ENCODE measurements around the gene ZMYM3.

Gene ZMYM3

DNA sequence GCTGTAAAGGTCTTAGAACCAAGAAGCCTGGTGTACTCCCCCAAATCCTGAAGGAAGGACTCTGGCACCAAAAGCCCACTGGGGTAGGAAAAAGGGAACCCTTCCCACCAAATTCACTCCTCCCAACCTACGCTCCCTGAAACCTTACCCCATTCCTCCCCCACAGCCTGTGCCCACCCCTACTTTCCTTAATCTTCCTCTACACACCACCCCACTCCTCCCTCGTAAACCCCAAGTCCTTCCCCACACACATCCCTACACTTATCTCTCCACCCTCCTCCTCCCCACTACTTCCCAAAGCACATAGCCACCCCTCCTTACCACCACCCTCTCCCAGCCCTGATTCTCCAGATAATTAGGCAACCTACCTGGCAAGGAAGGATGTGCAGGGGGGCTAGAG is 1.7 kb downstream of the ZMYM3 start:
- no peak overlapping the region for H3K9ac ChIP-seq
- H2AFZ ChIP-seq (ENCODE audit: low read depth), result no peak overlapping the region
- no peak overlapping the region for H3K4me3 ChIP-seq (IDR thresholded peaks at IDR 0.05; ENCODE audit: insufficient read depth, low read depth, low read length)
- H3K4me2 ChIP-seq, result peak overlapping the region; percentile 45
- peaks cover 30% of the 10 kb centered on the region for H3K4me1 ChIP-seq (ENCODE audit: low read depth, poor library complexity, severe bottlenecking)
- H3K27me3 ChIP-seq (ENCODE audit: insufficient read depth, low read depth), result no peaks in the 10 kb centered on the region
- no peak overlapping the region for H3K27ac ChIP-seq
- TF ChIP-seq, protein P1, sequence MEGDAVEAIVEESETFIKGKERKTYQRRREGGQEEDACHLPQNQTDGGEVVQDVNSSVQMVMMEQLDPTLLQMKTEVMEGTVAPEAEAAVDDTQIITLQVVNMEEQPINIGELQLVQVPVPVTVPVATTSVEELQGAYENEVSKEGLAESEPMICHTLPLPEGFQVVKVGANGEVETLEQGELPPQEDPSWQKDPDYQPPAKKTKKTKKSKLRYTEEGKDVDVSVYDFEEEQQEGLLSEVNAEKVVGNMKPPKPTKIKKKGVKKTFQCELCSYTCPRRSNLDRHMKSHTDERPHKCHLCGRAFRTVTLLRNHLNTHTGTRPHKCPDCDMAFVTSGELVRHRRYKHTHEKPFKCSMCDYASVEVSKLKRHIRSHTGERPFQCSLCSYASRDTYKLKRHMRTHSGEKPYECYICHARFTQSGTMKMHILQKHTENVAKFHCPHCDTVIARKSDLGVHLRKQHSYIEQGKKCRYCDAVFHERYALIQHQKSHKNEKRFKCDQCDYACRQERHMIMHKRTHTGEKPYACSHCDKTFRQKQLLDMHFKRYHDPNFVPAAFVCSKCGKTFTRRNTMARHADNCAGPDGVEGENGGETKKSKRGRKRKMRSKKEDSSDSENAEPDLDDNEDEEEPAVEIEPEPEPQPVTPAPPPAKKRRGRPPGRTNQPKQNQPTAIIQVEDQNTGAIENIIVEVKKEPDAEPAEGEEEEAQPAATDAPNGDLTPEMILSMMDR (conservative IDR thresholded peaks at IDR 0.05; ENCODE audit: low read depth, low read length), result no peak
- no peaks in the 10 kb centered on the region for H3K36me3 ChIP-seq (ENCODE audit: insufficient read depth)
- H4K20me1 ChIP-seq (ENCODE audit: insufficient read depth), result no peaks in the 10 kb centered on the region
- H3K79me2 ChIP-seq (ENCODE audit: insufficient read depth, low read depth), result no peaks in the 10 kb centered on the region

DNA sequence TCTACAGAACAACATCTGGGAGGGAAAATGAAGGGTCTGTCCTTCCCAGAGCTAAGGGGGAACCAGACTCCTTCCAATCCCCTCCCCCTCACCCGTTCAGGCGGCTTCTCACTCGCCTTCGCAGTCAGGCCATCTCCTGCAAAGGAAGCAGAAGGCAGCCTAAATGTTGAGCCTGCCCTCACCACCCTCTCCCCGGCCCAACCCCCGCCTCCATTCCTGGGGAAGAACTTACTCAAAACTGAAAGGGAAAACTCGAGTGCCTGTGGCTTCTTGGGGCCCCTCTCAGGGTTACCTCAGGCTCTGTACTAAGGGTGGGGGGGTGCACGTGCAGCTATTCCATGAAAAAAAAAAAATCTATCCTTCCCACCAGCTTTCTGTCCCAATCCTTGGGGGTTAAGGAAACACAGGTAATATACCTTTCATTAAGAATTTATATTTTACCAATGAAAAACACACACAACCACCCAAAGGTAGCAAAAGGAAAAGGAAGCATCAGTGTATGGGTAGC is 2.4 kb downstream of the ZMYM3 start:
- peak overlapping the region; percentile 45 for H3K4me2 ChIP-seq
- H3K36me3 ChIP-seq (ENCODE audit: insufficient read depth), result no peaks in the 10 kb centered on the region
- H3K79me2 ChIP-seq (ENCODE audit: insufficient read depth, low read depth), result no peaks in the 10 kb centered on the region
- no peaks in the 10 kb centered on the region for H3K27me3 ChIP-seq (ENCODE audit: insufficient read depth, low read depth)
- H3K4me1 ChIP-seq (ENCODE audit: low read depth, poor library complexity, severe bottlenecking), result peaks cover 30% of the 10 kb centered on the region
- TF ChIP-seq, protein P1 (conservative IDR thresholded peaks at IDR 0.05; ENCODE audit: low read depth, low read length), result no peak
- H3K27ac ChIP-seq, result no peak overlapping the region
- no peaks in the 10 kb centered on the region for H4K20me1 ChIP-seq (ENCODE audit: insufficient read depth)
- no peak overlapping the region for H3K4me3 ChIP-seq (IDR thresholded peaks at IDR 0.05; ENCODE audit: insufficient read depth, low read depth, low read length)
- H3K9ac ChIP-seq, result no peak overlapping the region
- no peak overlapping the region for H2AFZ ChIP-seq (ENCODE audit: low read depth)

DNA sequence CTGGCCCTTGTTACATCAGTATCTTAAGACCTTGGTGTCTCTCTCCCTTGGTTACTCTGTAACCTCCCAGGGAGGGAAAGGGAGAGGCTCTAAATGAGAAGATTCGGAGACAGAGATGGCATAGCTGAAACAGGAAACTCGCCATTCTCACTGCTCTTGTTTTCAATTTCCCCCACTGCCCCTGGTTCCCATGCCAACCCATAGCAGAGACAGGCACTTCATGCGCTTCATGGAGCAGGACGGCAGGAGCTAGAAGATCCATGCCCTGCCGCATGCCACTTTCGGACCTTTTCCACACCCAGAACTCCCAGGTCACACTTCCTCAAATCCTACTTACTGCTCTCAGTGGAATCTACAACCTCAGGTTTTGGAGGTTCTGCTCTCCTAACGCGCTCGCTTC is 3.1 kb downstream of the ZMYM3 start:
- Histone ChIP-seq H3K4me1 (ENCODE audit: low read depth, poor library complexity, severe bottlenecking) (peaks cover 29% of the 10 kb centered on the region), H3K27me3 (ENCODE audit: insufficient read depth, low read depth) (no peaks in the 10 kb centered on the region), H4K20me1 (ENCODE audit: insufficient read depth) (no peaks in the 10 kb centered on the region), H3K36me3 (ENCODE audit: insufficient read depth) (no peaks in the 10 kb centered on the region), H3K4me2 (no peak overlapping the region), H3K4me3 (IDR thresholded peaks at IDR 0.05; ENCODE audit: insufficient read depth, low read depth, low read length) (no peak overlapping the region), H2AFZ (ENCODE audit: low read depth) (no peak overlapping the region), H3K9ac (no peak overlapping the region), H3K27ac (no peak overlapping the region), H3K79me2 (ENCODE audit: insufficient read depth, low read depth) (no peaks in the 10 kb centered on the region)
- TF ChIP-seq, protein P1 (conservative IDR thresholded peaks at IDR 0.05; ENCODE audit: low read depth, low read length), result no peak

DNA sequence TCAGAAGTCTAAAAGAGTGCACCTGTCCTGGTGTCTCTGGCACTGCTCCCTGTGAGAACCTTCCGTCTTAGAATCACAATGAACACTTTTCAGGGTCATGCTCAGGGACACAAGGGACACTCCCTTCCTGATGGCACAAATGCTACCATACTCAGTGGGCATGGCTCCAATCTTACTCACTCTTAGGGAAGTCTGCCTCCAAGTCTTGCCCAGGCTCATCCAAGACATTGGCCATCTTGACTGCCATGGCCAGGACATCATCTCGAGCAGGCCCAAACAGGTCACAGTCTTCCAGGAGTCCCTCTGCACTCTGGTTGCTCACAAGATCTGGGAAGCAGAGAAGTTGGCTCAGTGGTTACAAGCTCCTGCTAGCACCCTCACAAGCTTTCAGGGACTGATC is 8.8 kb downstream of the ZMYM3 start:
- TF ChIP-seq, protein P1 (conservative IDR thresholded peaks at IDR 0.05; ENCODE audit: low read depth, low read length), result no peak
- H3K4me3 ChIP-seq (IDR thresholded peaks at IDR 0.05; ENCODE audit: insufficient read depth, low read depth, low read length), result no peak overlapping the region
- H3K4me1 ChIP-seq (ENCODE audit: low read depth, poor library complexity, severe bottlenecking), result peaks cover 3% of the 10 kb centered on the region
- no peak overlapping the region for H3K27ac ChIP-seq
- H3K9ac ChIP-seq, result no peak overlapping the region
- H3K27me3 ChIP-seq (ENCODE audit: insufficient read depth, low read depth), result no peaks in the 10 kb centered on the region
- no peaks in the 10 kb centered on the region for H4K20me1 ChIP-seq (ENCODE audit: insufficient read depth)
- no peak overlapping the region for H2AFZ ChIP-seq (ENCODE audit: low read depth)
- H3K4me2 ChIP-seq, result no peak overlapping the region
- no peaks in the 10 kb centered on the region for H3K79me2 ChIP-seq (ENCODE audit: insufficient read depth, low read depth)
- H3K36me3 ChIP-seq (ENCODE audit: insufficient read depth), result no peaks in the 10 kb centered on the region

All from KMS-11 (cell line).